ENCODE measurements around the gene NKAPD1.
A peak's percentile ranks its signal among the peaks of the same experiment; 100 is the strongest.
"Not testable (repeated sequence)": the region's sequence is repeated elsewhere in the genome, so short reads cannot be mapped to it uniquely, and the experiment has no call there.

NKAPD1 gene

DNA sequence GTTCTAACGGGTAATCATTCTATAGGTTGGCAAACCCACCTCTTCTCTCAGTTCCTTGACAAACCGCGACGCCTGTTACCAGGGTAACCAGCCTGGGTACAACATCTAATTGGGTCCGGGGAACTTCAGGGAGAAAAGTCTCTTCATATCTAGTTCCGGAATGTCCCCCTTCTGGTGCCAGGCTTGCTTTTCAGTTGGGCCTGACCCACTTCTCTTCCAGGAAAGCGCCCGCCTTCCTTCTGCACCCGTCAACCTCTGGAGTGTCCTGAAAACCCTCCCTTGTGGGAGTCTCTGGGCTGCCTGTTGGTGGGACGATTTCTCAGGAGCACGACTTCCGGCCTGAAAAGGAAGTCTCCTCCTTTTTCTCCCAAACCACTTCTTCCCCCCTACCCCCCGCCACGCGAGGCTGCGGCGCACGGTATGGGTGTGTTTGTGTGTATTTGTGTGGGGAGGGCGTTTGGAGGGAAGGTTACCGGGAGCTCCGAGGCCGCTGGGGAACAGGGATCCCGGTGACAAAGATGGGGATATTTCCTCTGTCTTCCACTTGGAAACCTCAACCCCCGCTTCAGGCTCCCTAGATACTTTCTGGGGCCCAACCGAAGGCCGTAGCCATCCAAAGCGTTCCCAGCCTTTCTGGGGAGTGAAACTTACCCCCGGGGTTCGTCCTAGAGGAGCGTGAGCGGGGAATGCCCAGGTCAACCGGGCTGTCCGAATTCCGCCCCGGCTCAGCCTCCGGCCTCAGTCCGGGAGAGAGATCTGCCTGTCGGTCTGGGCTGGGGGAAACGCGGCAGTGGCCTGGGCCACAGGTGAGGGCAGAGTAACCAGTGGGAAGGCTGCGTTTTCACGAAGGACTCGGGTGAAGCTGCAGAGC is at the start of gene NKAPD1, which contains the start of gene PIH1D2:
Gene NKAPD1 (plus strand): TSS at position 359 of the 871 bp plus-strand sequence. CDS start 1,276 bp downstream, outside the sequence.
Gene PIH1D2 (minus strand): TSS at position 77 of the 871 bp plus-strand sequence. CDS start 843 bp downstream, outside the sequence.
- DNase-seq (ENCODE audit: low read depth) = peak; percentile 70

- peak; percentile 74 for DNase-seq (ENCODE audit: low read depth)
These were observed 49.1 kb upstream of the NKAPD1 start, which contains the start of gene DLAT for GRCh38 chr11:112024773-112025678. Gene DLAT, plus strand, starts transcription at chr11:112025408. Its CDS starts 65 bp downstream, at chr11:112025473.

GRCh38 chr11:112025707-112026106 is 48.4 kb upstream of the NKAPD1 start:
- no peak for DNase-seq (ENCODE audit: low read depth)

GRCh38 chr11:112026784-112027410 is 47.2 kb upstream of the NKAPD1 start:
- not testable (repeated sequence) for DNase-seq (ENCODE audit: low read depth)

- DNase-seq (ENCODE audit: low read depth) = no peak
These were observed 44.6 kb upstream of the NKAPD1 start for GRCh38 chr11:112029460-112029859.

GRCh38 chr11:112033902-112034301 is 40.2 kb upstream of the NKAPD1 start:
- DNase-seq (ENCODE audit: low read depth) = no peak

GRCh38 chr11:112037527-112037926 is 36.6 kb upstream of the NKAPD1 start:
- DNase-seq (ENCODE audit: low read depth) = no peak

- no peak for DNase-seq (ENCODE audit: low read depth)
These were observed 31.7 kb upstream of the NKAPD1 start for GRCh38 chr11:112042161-112042960.

DNA sequence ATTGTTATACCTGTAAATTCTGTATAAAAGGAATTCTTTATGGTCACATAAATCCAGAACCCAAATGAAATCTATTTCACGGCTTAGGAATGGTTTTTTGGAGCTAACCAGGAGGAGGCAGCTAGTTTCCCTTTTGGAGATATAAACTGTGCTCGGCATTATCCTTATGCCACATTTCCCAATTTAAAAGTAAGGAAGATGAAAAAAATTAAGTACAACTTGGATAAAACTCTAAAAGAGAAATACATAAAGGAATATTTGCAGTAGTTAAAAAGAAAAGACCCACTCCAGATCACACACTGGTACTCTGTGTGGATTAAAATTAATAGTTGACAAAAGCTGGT is 31.2 kb upstream of the NKAPD1 start:
- no peak for DNase-seq (ENCODE audit: low read depth)

GRCh38 chr11:112044961-112045360 is 29.1 kb upstream of the NKAPD1 start:
- no peak for DNase-seq (ENCODE audit: low read depth)

DNA sequence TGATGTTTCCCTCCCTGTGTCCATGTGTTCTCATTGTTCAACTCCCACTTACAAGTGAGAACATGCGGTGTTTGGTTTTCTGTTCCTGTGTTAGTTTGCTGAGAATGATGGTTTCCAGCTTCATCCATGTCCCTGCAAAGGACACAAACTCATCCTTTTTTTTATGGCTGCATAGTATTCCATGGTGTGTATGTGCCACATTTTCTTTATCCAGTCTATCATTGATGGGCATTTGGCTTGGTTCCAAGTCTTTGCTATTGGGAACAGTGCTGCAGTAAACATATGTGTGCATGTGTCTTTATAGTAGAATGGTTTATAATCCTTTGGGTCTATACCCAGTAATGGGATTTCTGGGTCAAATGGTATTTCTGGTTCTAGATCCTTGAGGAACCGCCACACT is 27.5 kb upstream of the NKAPD1 start:
- DNase-seq (ENCODE audit: low read depth) = not testable (repeated sequence)

DNA sequence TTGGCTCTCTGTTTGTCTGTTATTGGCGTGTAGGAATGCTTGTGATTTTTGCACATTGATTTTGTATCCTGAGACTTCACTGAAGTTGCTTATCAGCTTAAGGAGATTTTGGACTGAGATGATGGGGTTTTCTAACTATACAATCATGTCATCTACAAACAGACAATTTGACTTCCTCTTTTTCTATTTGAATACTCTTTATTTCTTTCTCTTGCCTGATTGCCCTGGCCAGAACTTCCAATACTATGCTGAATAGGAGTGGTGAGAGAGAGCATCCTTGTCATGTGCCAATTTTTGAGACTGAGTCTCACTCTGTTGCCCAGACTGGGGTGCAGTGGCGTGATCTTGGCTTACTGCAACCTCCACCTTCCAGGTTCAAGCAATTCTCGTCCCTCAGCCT is 25.8 kb upstream of the NKAPD1 start:
- not testable (repeated sequence) for DNase-seq (ENCODE audit: low read depth)

DNA sequence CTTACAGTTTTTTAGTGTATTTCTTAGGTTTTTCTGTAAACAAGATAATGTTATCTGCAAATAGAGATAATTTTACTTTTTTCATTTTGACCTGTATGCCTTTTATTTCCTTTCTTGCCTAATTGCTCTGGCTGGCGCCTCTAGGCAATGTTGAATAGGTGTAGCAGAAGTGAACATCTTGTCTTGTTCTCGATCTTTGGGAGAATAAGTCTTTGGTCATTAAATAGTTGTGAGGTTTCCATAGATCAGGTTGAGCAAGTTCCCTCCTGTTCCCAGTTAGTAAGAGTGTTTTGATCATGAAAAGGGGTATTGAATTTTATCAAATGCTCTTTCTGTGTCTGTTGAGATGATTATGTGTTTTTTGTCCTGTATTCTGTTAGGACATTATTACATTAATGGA is 24.3 kb upstream of the NKAPD1 start:
- no peak for DNase-seq (ENCODE audit: low read depth)

DNA sequence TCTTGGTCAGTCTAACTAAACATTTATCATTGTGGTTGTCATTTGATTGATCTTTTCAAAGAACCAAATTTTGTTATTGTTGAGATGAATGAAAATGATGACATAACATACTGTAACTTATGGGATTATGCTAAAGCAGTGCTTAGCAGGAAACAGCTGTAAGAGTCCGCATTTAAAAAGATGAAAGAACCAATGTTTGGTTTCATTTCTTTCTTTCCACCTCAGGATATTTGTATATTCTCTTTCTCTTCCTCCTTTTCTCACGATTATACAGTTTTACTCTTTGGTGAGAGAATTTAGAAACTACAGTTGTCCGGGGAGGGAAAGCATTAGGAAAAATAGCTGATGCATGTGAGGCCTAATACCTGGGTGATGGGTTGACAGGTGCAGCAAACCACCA is 23.4 kb upstream of the NKAPD1 start:
- DNase-seq (ENCODE audit: low read depth) = no peak

DNA sequence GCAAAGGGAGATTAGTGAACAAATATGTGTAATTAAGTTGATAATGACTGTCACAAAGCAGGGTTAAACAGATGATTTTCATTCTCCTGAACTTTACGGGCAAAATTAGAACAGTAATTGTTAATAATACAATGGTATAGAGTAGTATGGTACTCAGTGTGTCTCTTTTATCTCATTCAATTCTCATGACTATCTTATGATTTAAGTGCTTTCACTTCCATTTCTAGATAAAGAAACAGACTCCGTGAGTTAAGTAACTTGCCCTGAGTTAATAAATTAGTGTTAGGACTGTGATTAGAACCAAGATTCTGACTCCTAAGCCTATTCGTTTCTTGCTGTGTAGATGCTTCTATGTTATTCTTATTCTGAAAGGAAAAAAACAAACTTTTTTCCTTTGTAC is 22.3 kb upstream of the NKAPD1 start:
- DNase-seq (ENCODE audit: low read depth) = no peak

GRCh38 chr11:112057170-112057569 is 16.9 kb upstream of the NKAPD1 start:
- no peak for DNase-seq (ENCODE audit: low read depth)

DNA sequence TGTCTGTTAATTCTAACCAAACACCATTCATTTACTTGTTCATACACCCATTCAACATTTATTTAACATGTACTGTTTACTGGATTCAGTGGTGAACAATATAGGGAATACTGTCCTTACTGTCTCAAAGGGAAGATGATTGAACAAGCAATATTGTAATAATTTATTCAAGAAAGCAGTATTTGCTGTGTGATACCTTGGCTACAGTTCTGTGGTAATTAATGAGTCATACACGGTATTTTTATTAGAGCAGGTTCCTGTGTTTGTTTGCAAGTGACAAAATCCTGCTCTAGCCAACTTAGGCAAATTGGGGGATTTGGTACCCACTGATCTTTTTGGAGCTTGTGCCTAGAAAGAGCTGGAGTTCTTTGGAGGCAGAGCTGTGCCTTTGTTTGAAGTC is 16.0 kb upstream of the NKAPD1 start:
- DNase-seq (ENCODE audit: low read depth) = no peak

DNA sequence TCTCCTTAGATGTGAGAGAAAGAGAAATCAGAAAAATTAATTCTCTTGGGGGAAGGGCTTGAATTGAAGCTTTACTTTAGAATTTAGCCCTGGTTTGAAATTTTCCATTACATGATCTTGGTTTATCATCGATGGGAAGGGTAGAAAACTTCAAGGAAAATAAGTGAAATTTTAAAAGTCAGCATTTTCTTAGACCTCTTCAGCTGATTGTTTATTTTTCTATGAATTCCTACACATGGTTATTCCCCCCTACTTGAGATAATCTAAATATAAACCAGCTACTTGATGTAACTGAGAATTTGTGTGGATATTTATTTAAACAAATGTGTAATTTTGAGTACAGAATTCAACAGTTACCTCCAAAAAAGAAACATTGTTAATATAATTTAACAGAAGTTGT is 11.2 kb upstream of the NKAPD1 start:
- DNase-seq (ENCODE audit: low read depth) = no peak

GRCh38 chr11:112082729-112083128 is 8.6 kb downstream of the NKAPD1 start:
- no peak for DNase-seq (ENCODE audit: low read depth)

- peak; percentile 9 for DNase-seq (ENCODE audit: low read depth)
These were observed 11.8 kb downstream of the NKAPD1 start for GRCh38 chr11:112085822-112086421.
